H7 (cell line): Measurements from ENCODE around the gene CTDNEP1. TPM values are rescaled to one million over a fixed set of nuclear protein-coding genes. Genes with fewer than 3 reads are reported as not detected.

Experiments
- DNase-seq: peaks from one replicate; pipeline ENCODE4 v3.0.0; 2012
- H3K27me3 ChIP-seq: 2 replicates; pipeline ENCODE4 v1.6.0; 2011; ENCODE audit warnings: mild to moderate bottlenecking, low read length; ENCODE audit not compliant: control insufficient read depth, insufficient read depth
- H3K36me3 ChIP-seq: replicated peaks from 2 replicates; pipeline ENCODE4 v1.5.1; 2011; ENCODE audit warnings: low read length; ENCODE audit not compliant: control insufficient read depth, insufficient read depth
- H3K4me3 ChIP-seq: 2 replicates; pipeline ENCODE4 v1.5.1; 2011; ENCODE audit warnings: low read depth, mild to moderate bottlenecking, control low read depth, low read length, moderate library complexity; ENCODE audit not compliant: insufficient read depth
- total RNA-seq: library from RNA; depleted of rRNA; stranded (reverse); fragments of >200 nt; shearing (Covaris generic); gene quantifications from 2 replicates; pipeline ENCODE4 v1.2.3, GENCODE V29; 2014; rRNA removed

The CTDNEP1 gene
- total RNA-seq, 1 experiment from 2014 or later = 59.9 TPM

DNA sequence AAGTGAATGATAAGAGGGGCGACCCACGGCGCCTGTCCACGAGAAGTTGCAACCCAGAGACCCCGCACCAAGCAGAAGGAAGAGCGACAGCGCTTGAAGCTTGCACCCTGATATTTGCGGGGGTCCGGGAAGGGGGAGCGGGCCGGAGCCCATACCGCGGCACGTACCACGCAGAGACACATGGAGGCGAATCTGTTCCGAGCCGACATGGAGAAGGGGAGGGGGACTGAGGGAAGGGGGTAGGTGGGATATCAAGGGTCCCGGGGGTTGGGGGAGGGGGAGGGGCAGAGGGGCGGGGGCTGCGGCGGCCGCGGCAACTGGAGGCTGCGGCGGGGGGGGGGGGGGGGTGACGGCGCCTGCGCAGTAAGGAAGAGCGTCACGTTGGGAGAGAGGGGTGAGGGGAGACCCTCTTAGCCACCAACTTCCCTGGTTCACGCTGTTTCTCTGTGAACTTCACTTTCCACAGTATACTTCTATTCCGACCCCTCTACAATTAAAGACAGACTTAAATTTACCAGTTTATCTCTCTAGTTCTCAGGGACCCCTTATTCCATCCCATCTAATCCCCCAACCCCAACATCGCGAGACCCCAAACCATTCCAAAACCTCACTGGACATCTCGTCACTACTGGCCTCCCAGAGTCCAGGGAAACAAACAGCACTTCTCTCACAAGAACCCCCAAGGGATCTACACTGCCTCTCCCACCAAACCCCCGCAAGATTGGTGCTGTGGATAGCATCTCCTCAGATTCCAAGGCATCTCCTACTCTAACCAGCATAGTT, 39.9 kb downstream of the CTDNEP1 start:
- H3K36me3 ChIP-seq = no peaks in the 10 kb centered on the region
- no peaks in the 10 kb centered on the region for H3K27me3 ChIP-seq
- DNase-seq = peak; percentile 89
- H3K4me3 ChIP-seq = peak overlapping the region; percentile 48

GRCh38 chr17:7208754-7209460, 42.6 kb downstream of the CTDNEP1 start:
- Histone ChIP-seq H3K27me3 (no peaks in the 10 kb centered on the region), H3K4me3 (no peak overlapping the region), H3K36me3 (no peaks in the 10 kb centered on the region; the same call in 1 of the 2 replicates)
- no peak for DNase-seq

DNA sequence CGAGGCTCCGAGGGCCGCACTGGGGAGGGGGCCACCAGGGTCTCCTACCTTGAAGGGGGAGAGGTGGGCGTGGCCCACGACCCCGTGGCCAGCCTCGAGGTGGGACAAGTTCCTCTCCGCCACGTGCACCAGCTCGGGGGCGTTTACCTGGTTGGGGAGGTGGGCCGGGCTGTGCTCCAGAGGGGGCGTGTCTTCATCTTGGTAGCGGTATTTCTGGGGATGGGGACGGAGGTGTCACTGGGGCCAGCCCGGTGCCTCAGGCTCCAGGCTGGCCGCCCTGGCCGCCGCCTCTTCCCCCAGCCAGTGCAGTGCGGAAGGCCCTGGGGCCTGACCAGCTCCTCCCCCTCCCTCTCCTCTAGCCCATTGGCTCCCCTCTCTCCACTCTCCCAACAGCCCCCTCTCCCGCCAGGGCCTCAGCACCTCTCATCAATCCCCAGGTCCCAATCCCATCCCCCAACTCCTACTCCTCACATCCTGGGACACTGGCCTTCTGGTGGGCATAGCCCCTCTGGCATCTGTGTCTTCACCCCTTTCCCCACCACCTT, 43.4 kb downstream of the CTDNEP1 start:
- DNase-seq = peak; percentile 92
- H3K4me3 ChIP-seq = peak overlapping the region; percentile 38
- peaks cover 7% of the 10 kb centered on the region for H3K36me3 ChIP-seq

DNA sequence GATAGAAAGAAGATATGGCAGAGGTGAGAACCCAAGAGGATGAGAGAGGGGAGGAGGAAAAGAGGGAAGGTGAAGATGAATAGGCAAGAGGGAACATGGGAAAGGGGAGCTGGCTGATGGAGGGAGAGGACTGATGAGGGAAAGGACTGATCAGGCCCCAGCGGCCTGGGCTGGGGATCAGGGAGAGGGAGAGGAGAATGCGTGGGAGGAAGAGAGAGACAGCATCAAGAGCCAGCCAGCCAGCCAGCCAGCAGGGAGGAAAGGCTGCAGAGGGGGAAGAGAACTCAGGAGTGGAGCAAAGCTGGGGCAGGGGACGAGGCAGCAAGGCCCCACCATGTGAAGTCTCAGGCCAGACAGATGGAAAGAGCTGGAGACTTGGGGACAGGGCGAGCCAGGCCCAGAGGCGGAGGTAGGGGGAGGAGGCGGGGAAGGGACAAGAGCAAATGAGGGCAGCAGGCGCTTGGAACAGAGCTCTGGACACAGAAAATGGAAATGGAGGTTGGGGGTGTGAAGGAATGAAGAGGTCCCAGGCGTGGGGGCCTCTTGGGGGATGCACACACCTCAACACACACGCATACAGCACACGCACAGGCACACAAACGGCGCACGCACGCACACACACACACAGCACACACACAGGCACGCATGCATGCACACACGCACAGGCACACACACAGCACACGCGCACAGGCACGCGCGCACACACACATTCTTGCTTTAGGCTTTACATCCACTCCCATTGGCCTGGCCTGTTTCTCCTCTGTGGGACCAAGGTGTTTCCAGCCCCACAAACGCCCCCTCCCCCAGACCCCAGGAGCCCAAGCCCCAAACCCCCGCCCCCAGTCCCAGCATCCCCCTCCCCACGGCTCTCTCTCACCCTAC, 44.2 kb downstream of the CTDNEP1 start:
- peak overlapping the region; percentile 38 for H3K4me3 ChIP-seq
- H3K36me3 ChIP-seq = peaks cover 13% of the 10 kb centered on the region
- no peaks in the 10 kb centered on the region for H3K27me3 ChIP-seq
- DNase-seq = no peak

More for the DNA sequence above, 43.4 kb downstream of the CTDNEP1 start:
- no peaks in the 10 kb centered on the region for H3K27me3 ChIP-seq

GRCh38 chr17:7205561-7205960, 46.0 kb downstream of the CTDNEP1 start:
- no peaks in the 10 kb centered on the region for H3K27me3 ChIP-seq
- DNase-seq = no peak
- peak overlapping the region; percentile 61; the same call in 1 of the 2 replicates for H3K4me3 ChIP-seq
- H3K36me3 ChIP-seq = peaks cover 18% of the 10 kb centered on the region

DNA sequence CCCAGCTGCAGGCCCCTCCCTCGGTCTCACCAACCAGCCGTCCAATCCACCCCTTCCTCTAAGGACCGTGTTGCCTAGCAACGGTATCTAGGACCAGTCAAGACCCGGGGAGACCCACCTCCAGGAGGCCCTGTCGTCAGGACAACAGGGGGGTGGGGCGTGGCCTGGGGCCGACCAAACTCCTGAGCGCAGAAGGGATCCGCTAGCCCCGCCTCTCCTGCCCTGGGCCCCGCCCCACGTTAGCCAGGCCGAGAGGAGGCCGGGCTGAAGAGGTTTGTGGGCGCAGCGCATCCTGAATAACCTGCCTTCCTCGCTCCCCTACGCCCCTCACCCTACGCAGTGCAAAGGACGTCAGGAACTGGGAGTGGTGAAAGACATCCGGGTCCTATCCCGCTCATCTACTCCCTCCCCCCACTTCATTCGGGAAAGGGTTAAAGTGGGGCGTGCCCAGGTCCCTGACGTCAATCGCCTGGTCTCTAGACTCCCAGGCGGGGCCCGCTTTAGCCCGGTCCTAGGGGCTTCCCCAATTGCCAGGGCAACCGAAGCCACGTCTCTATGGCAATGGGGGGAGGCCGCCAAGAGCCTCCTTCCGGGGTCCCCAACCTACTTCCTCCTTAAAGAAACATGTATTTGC, 46.6 kb downstream of the CTDNEP1 start:
- Histone ChIP-seq H3K36me3 (peaks cover 18% of the 10 kb centered on the region), H3K4me3 (peak overlapping the region; percentile 61), H3K27me3 (no peaks in the 10 kb centered on the region)
- peak; percentile 99 for DNase-seq

DNA sequence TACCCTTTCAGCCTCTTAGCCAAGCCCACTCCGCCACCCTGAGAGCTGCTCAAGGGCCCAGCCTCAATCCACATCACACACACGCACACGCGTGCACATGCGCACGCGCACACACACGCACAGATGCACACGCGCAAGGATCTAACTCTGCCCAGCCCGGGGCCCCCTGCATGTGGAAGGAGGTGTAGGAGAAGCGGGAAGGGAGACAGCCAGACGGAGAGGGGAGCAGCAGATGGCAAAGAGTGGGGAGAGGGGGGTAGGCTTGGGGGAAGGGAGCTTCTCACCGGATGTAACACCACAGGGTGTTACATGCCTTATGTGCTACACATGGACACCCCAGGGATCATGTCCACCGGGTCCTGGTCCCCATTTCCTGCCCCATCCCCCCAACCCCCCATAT, 47.2 kb downstream of the CTDNEP1 start:
- peak; percentile 70 for DNase-seq
- H3K36me3 ChIP-seq = peaks cover 18% of the 10 kb centered on the region
- no peaks in the 10 kb centered on the region for H3K27me3 ChIP-seq
- H3K4me3 ChIP-seq = peak overlapping the region; percentile 61; the same call in 1 of the 2 replicates

DNA sequence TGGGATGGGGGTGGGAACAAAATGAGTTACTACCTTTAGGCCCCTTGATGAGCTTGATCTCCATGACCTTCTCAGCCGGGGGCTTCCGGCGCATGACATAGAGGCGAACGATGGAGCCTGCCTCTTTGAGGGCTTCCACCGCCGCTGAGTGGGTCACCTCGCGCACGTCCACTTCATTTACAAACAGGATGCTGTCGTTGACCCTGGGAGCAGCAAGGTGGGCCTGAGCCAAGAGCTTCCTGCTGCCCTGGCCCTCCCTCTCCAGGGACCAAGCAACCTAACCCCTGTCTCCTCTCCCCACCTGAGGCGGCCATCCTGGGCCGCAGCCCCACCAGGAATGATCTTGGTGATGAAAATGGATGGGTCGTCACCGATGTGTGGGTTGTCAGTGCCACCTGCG, 48.1 kb downstream of the CTDNEP1 start:
- H3K4me3 ChIP-seq = no peak overlapping the region
- H3K36me3 ChIP-seq = peaks cover 18% of the 10 kb centered on the region
- no peak for DNase-seq
- no peaks in the 10 kb centered on the region for H3K27me3 ChIP-seq

- DNase-seq = no peak
- no peak overlapping the region for H3K4me3 ChIP-seq
- H3K27me3 ChIP-seq = no peaks in the 10 kb centered on the region
- H3K36me3 ChIP-seq = peaks cover 19% of the 10 kb centered on the region
Observed at GRCh38 chr17:7196651-7197401, 54.7 kb downstream of the CTDNEP1 start.

- Histone ChIP-seq H3K27me3 (no peaks in the 10 kb centered on the region), H3K36me3 (peaks cover 21% of the 10 kb centered on the region), H3K4me3 (no peak overlapping the region)
- no peak for DNase-seq
Observed at GRCh38 chr17:7195971-7196370, 55.6 kb downstream of the CTDNEP1 start.

Other genes starting within 250 kb of the CTDNEP1 start
- gene RNASEK, start 239.1 kb downstream of the CTDNEP1 start, total RNA-seq = 180 and 238 TPM in 2 replicates
- 4.9 and 8.3 TPM in 2 replicates for gene BCL6B, start 228.7 kb downstream of the CTDNEP1 start, total RNA-seq
- 0.37 and 0.48 TPM in 2 replicates for gene SLC16A13, start 215.7 kb downstream of the CTDNEP1 start, total RNA-seq
- 0.24 and 0.37 TPM in 2 replicates for gene SLC16A11, start 207.6 kb downstream of the CTDNEP1 start, total RNA-seq
- not detected in 2 replicates for gene CLEC10A, start 171.5 kb downstream of the CTDNEP1 start, total RNA-seq
- gene ASGR2, start 136.9 kb downstream of the CTDNEP1 start, total RNA-seq = not detected in 2 replicates
- 12.3 and 15.4 TPM in 2 replicates for gene ASGR1, start 72.4 kb downstream of the CTDNEP1 start, total RNA-seq
- gene DLG4, start 31.9 kb downstream of the CTDNEP1 start, total RNA-seq = 21.0 and 27.6 TPM in 2 replicates
- gene ACADVL, start 31.8 kb downstream of the CTDNEP1 start, total RNA-seq = 362 and 410 TPM in 2 replicates
- gene DVL2, start 17.2 kb downstream of the CTDNEP1 start, total RNA-seq = 75.0 and 90.9 TPM in 2 replicates
- 54.9 and 56.2 TPM in 2 replicates for gene PHF23, start 12.3 kb downstream of the CTDNEP1 start, total RNA-seq
- 185 and 231 TPM in 2 replicates for gene GABARAP, start 9.3 kb downstream of the CTDNEP1 start, total RNA-seq
- gene ELP5, start 481 bp upstream of the CTDNEP1 start, total RNA-seq = 66.4 and 77.4 TPM in 2 replicates
- gene CLDN7, start 10.7 kb upstream of the CTDNEP1 start, total RNA-seq = 30.8 and 40.8 TPM in 2 replicates
- 3.8 and 6.6 TPM in 2 replicates for gene SLC2A4, start 30.0 kb upstream of the CTDNEP1 start, total RNA-seq
- gene YBX2, start 42.9 kb upstream of the CTDNEP1 start, total RNA-seq = 12.2 and 21.8 TPM in 2 replicates
- 865 and 1,116 TPM in 2 replicates for gene EIF5A, start 55.9 kb upstream of the CTDNEP1 start, total RNA-seq
- 52.8 and 60.2 TPM in 2 replicates for gene GPS2, start 63.6 kb upstream of the CTDNEP1 start, total RNA-seq
- 33.5 and 34.1 TPM in 2 replicates for gene NEURL4, start 77.6 kb upstream of the CTDNEP1 start, total RNA-seq
- gene ACAP1, start 84.8 kb upstream of the CTDNEP1 start, total RNA-seq = 17.8 and 34.5 TPM in 2 replicates
- gene KCTD11, start 100.4 kb upstream of the CTDNEP1 start, total RNA-seq = 1.1 and 2.2 TPM in 2 replicates
- not detected in 2 replicates for gene TMEM95, start 103.4 kb upstream of the CTDNEP1 start, total RNA-seq
- gene TNK1, start 129.4 kb upstream of the CTDNEP1 start, total RNA-seq = 7.0 and 8.9 TPM in 2 replicates
- gene PLSCR3, start 142.8 kb upstream of the CTDNEP1 start, total RNA-seq = 26.5 and 27.8 TPM in 2 replicates
- 280 and 385 TPM in 2 replicates for gene TMEM256, start 152.4 kb upstream of the CTDNEP1 start, total RNA-seq
- 11.6 and 15.7 TPM in 2 replicates for gene NLGN2, start 156.1 kb upstream of the CTDNEP1 start, total RNA-seq
- not detected in 2 replicates for gene SPEM1, start 168.6 kb upstream of the CTDNEP1 start, total RNA-seq
- not detected in 2 replicates for gene SPEM2, start 173.9 kb upstream of the CTDNEP1 start, total RNA-seq
- gene SPEM3, start 177.1 kb upstream of the CTDNEP1 start, total RNA-seq = not detected in 2 replicates
- gene TMEM102, start 183.7 kb upstream of the CTDNEP1 start, total RNA-seq = 14.5 and 15.8 TPM in 2 replicates
- gene FGF11, start 187.8 kb upstream of the CTDNEP1 start, total RNA-seq = 12.5 and 20.7 TPM in 2 replicates
- gene CHRNB1, start 193.3 kb upstream of the CTDNEP1 start, total RNA-seq = 6.6 and 6.8 TPM in 2 replicates
- 9.0 and 10.4 TPM in 2 replicates for gene ZBTB4, start 227.9 kb upstream of the CTDNEP1 start, total RNA-seq
- gene SLC35G6, start 229.7 kb upstream of the CTDNEP1 start, total RNA-seq = not detected in 2 replicates
- gene POLR2A, start 232.6 kb upstream of the CTDNEP1 start, total RNA-seq = 46.1 and 48.6 TPM in 2 replicates